Astrocyte (in vitro differentiated cells and primary cell): ENCODE data around the gene CDRT15. TPM values are rescaled to one million over a fixed set of nuclear protein-coding genes. Genes with fewer than 3 reads are reported as not detected.
A peak's percentile ranks its signal among the peaks of the same experiment; 100 is the strongest.

Experiments used
- DNase-seq: peaks from one replicate; pipeline ENCODE4 v3.0.0-alpha.2; 2010; ENCODE audit warnings: low read depth
- FAIRE-seq: peaks from 2 replicates; lab custom pipeline; 2011; peaks lifted over from hg19 to GRCh38; lab: Jason Lieb, UNC
- H2AFZ ChIP-seq: 2 replicates; pipeline ENCODE4 v1.6.0; 2012; ENCODE audit warnings: low read depth, low read length, inconsistent platforms
- H3K27ac ChIP-seq: 2 replicates; pipeline ENCODE4 v1.5.1; 2011; ENCODE audit warnings: low read depth, low read length, inconsistent platforms
- H3K27me3 ChIP-seq: 2 replicates; pipeline ENCODE4 v1.6.0; 2011; ENCODE audit warnings: low read length, inconsistent platforms; ENCODE audit not compliant: insufficient read depth
- H3K36me3 ChIP-seq: 2 replicates; pipeline ENCODE4 v1.5.1; 2011; ENCODE audit warnings: low read length, inconsistent platforms; ENCODE audit not compliant: insufficient read depth
- H3K4me1 ChIP-seq: 2 replicates; pipeline ENCODE4 v1.5.1; 2011; ENCODE audit warnings: low read length, inconsistent platforms; ENCODE audit not compliant: insufficient read depth
- H3K4me2 ChIP-seq: 2 replicates; pipeline ENCODE4 v1.6.0; 2012; ENCODE audit warnings: low read length, inconsistent platforms
- H3K4me3 ChIP-seq: 2 replicates; pipeline ENCODE4 v1.5.1; 2011; ENCODE audit warnings: low read depth, mild to moderate bottlenecking, low read length, inconsistent platforms; ENCODE audit not compliant: insufficient read depth
- H3K79me2 ChIP-seq: 2 replicates; pipeline ENCODE4 v1.6.0; 2012; ENCODE audit warnings: mild to moderate bottlenecking, low read length, inconsistent platforms; ENCODE audit not compliant: insufficient read depth
- H3K9ac ChIP-seq: 2 replicates; pipeline ENCODE4 v1.6.0; 2012; ENCODE audit warnings: mild to moderate bottlenecking, low read length, inconsistent platforms
- H3K9me3 ChIP-seq: 2 replicates; pipeline ENCODE4 v1.5.1; 2012; ENCODE audit warnings: low read depth, mild to moderate bottlenecking, low read length, inconsistent platforms; ENCODE audit not compliant: insufficient read depth
- H4K20me1 ChIP-seq: 2 replicates; pipeline ENCODE4 v1.6.0; 2012; ENCODE audit warnings: low read length, inconsistent platforms; ENCODE audit not compliant: insufficient read depth
- H3K27ac Mint-ChIP-seq: one replicate; pipeline ENCODE4 v1.8.0; 2021; ENCODE audit warnings: mild to moderate bottlenecking, mixed read lengths; ENCODE audit not compliant: unreplicated experiment
- H3K27me3 Mint-ChIP-seq: one replicate; pipeline ENCODE4 v1.8.0; 2021; ENCODE audit warnings: low read depth, mixed read lengths; ENCODE audit not compliant: unreplicated experiment
- H3K36me3 Mint-ChIP-seq: one replicate; pipeline ENCODE4 v1.8.0; 2021; ENCODE audit warnings: low read depth, mixed read lengths; ENCODE audit not compliant: unreplicated experiment
- H3K4me1 Mint-ChIP-seq: one replicate; pipeline ENCODE4 v1.8.0; 2021; ENCODE audit warnings: low read depth, mixed read lengths; ENCODE audit not compliant: unreplicated experiment
- H3K4me3 Mint-ChIP-seq: one replicate; pipeline ENCODE4 v1.8.0; 2021; ENCODE audit warnings: mild to moderate bottlenecking, moderate library complexity, mixed read lengths; ENCODE audit not compliant: unreplicated experiment
- H3K9me3 Mint-ChIP-seq: one replicate; pipeline ENCODE4 v1.8.0; 2021; ENCODE audit warnings: mild to moderate bottlenecking, mixed read lengths; ENCODE audit not compliant: unreplicated experiment
- CTCF ChIP-seq: IDR thresholded peaks from 2 replicates; pipeline ENCODE4 v1.5.1; 2011; ENCODE audit warnings: low read depth, mild to moderate bottlenecking, inconsistent platforms, low read length, moderate library complexity; ENCODE audit not compliant: insufficient read depth
- EZH2 ChIP-seq: IDR thresholded peaks from 2 replicates; pipeline ENCODE4 v1.6.1; 2012; ENCODE audit warnings: mild to moderate bottlenecking, low read length, inconsistent platforms; ENCODE audit not compliant: insufficient read depth
- total RNA-seq: library from RNA; stranded (reverse); gene quantifications from 2 replicates; pipeline ENCODE4 v1.2.1, GENCODE V29; 2021

Gene CDRT15
- total RNA-seq, 1 donor from 2014 or later = not detected

DNA sequence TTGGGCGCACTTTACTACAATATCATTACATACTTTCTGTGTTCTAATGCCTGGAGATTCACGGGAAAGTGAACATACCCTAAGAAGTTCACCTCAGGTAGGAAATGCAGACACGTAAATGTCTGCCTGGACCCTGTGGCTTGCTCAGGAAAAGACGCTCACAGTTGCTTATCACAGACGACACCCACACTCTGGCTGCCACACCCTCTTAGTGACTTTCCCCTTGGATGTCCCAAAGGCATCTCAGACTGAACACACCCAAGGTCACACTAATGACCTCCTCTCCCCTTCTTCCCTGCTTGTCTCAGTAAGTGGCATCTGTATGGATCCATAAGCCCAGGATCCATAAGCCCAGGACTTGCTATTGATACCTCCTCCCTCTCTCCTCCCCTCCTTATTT, 32.6 kb downstream of the CDRT15 start:
- Histone ChIP-seq H3K4me2 (no peak overlapping the region), H2AFZ (no peak overlapping the region), H3K79me2 (no peaks in the 10 kb centered on the region), H3K4me1 (no peaks in the 10 kb centered on the region), H3K36me3 (peaks cover 4% of the 10 kb centered on the region), H3K27me3 (no peaks in the 10 kb centered on the region), H3K4me3 (no peak overlapping the region), H3K9ac (no peak overlapping the region), H3K9me3 (no peaks in the 10 kb centered on the region), H3K27ac (no peak overlapping the region), H4K20me1 (peaks cover 15% of the 10 kb centered on the region)
- H3K36me3 Mint-ChIP-seq = peaks cover 21% of the 10 kb centered on the region
- FAIRE-seq = no peak
- H3K9me3 Mint-ChIP-seq = no peaks in the 10 kb centered on the region
- H3K4me1 Mint-ChIP-seq = peaks cover 5% of the 10 kb centered on the region
- H3K27ac Mint-ChIP-seq = no peak overlapping the region
- TF ChIP-seq EZH2 = no peak
- TF ChIP-seq CTCF = no peak
- no peaks in the 10 kb centered on the region for H3K27me3 Mint-ChIP-seq
- no peak overlapping the region for H3K4me3 Mint-ChIP-seq
- no peak for DNase-seq

DNA sequence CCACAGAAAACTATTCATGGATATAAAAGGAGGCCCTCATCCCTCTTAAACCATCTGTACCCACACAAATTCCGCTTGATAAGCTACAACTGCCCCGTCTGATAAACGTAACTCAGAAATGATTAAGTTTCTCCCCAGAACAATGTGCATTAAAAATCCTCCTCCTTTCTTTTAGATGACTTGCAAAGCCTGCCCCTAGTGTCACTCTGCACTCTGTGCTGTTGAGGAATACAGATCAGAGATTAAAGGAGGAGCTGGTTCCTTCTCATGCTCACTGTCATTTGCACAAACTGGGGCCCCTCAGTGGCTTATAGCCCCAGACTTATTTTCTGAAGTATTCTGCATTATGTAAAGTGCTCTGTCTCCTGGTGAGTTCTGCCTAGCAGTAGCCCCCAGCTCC, 33.3 kb downstream of the CDRT15 start:
- no peaks in the 10 kb centered on the region for H3K9me3 Mint-ChIP-seq
- H3K27me3 Mint-ChIP-seq = no peaks in the 10 kb centered on the region
- H3K4me1 ChIP-seq = no peaks in the 10 kb centered on the region
- H3K27ac ChIP-seq = no peak overlapping the region
- H3K36me3 ChIP-seq = peaks cover 4% of the 10 kb centered on the region
- H3K4me3 Mint-ChIP-seq = no peak overlapping the region
- DNase-seq (no peak), FAIRE-seq (no peak)
- no peak overlapping the region for H3K4me2 ChIP-seq
- H3K4me3 ChIP-seq = no peak overlapping the region
- no peaks in the 10 kb centered on the region for H3K79me2 ChIP-seq
- H3K36me3 Mint-ChIP-seq = peaks cover 22% of the 10 kb centered on the region
- no peaks in the 10 kb centered on the region for H3K9me3 ChIP-seq
- no peak overlapping the region for H3K9ac ChIP-seq
- no peaks in the 10 kb centered on the region for H3K27me3 ChIP-seq
- H4K20me1 ChIP-seq = peaks cover 15% of the 10 kb centered on the region
- peak; percentile 14 for TF ChIP-seq CTCF
- no peak for TF ChIP-seq EZH2
- no peak overlapping the region for H2AFZ ChIP-seq
- no peak overlapping the region for H3K27ac Mint-ChIP-seq
- peaks cover 5% of the 10 kb centered on the region for H3K4me1 Mint-ChIP-seq

GRCh38 chr17:14202388-14203166, 34.1 kb downstream of the CDRT15 start:
- no peak for TF ChIP-seq CTCF
- TF ChIP-seq EZH2 = no peak
- Histone ChIP-seq H3K27ac (no peak overlapping the region), H3K27me3 (no peaks in the 10 kb centered on the region), H3K9me3 (no peaks in the 10 kb centered on the region), H3K4me2 (no peak overlapping the region), H2AFZ (no peak overlapping the region), H3K4me1 (no peaks in the 10 kb centered on the region), H3K9ac (no peak overlapping the region), H3K4me3 (no peak overlapping the region), H3K79me2 (no peaks in the 10 kb centered on the region), H4K20me1 (peaks cover 15% of the 10 kb centered on the region), H3K36me3 (peaks cover 4% of the 10 kb centered on the region)
- Mint-ChIP-seq H3K4me3 (no peak overlapping the region), H3K4me1 (peaks cover 5% of the 10 kb centered on the region), H3K36me3 (peaks cover 19% of the 10 kb centered on the region), H3K9me3 (no peaks in the 10 kb centered on the region), H3K27ac (no peak overlapping the region), H3K27me3 (no peaks in the 10 kb centered on the region)
- FAIRE-seq (no peak), DNase-seq (no peak)
